Islet precursor cell (in vitro differentiated cells): ENCODE results near the gene ZC3H14.
A peak's percentile ranks its signal among the peaks of the same experiment; 100 is the strongest.

Source experiments
- DNase-seq: peaks from one replicate; pipeline ENCODE4 v3.0.0-alpha.2; 2018

Gene ZC3H14

GRCh38 chr14:88553886-88554456, 8.9 kb upstream of the ZC3H14 start:
- no peak for DNase-seq

GRCh38 chr14:88554457-88555286, 8.2 kb upstream of the ZC3H14 start, which contains the start of gene PTPN21:
Gene PTPN21, minus strand, starts transcription at chr14:88555007. Its CDS starts 4,590 bp downstream, at chr14:88550417.
- peak; percentile 88 for DNase-seq

GRCh38 chr14:88556581-88556980, 6.3 kb upstream of the ZC3H14 start:
- no peak for DNase-seq

DNA sequence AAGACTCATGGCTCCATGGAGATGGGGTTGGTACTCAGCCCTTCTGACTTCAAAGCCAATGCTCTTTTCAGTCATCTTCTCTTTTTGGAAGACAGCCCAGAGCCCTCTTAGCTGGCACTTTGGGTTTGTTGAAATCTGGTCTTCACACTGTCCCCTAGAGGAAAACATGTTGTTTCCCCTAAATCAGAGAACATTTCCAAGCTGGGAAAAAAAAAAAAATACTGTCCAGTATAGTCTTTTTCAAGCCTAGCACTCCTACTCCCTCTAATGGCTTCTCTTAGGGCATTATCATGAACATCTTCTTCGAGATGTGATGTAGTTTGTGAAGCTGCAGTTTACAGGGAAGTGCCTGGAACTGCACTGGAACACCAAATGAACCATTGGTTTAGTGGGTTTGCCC, 3.0 kb upstream of the ZC3H14 start:
- DNase-seq, result no peak

GRCh38 chr14:88562532-88562830, 356 bp upstream of the ZC3H14 start:
- DNase-seq, result no peak

GRCh38 chr14:88563845-88564244, 1.0 kb downstream of the ZC3H14 start:
- DNase-seq, result no peak

- no peak for DNase-seq
Observed at GRCh38 chr14:88565427-88565826, 2.6 kb downstream of the ZC3H14 start.

DNA sequence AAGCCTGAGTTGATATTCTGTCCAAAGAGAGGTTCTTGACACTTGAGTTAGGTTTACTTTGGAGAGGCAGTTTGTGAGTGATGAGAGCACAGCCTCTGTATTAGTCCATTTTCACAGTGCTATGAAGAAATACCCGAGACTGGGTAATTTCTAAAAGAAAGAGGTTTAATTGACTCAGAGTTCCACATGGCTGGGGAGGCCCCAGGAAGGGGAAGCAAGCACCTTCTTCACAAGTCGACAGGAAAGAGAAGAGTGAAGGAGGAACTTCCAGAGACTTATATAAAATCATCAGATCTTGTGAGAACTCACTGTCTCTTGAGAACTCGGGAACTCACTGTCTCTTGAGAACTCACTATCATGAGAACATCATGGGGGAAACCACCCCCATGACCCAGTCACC, 5.4 kb downstream of the ZC3H14 start:
- no peak for DNase-seq

DNA sequence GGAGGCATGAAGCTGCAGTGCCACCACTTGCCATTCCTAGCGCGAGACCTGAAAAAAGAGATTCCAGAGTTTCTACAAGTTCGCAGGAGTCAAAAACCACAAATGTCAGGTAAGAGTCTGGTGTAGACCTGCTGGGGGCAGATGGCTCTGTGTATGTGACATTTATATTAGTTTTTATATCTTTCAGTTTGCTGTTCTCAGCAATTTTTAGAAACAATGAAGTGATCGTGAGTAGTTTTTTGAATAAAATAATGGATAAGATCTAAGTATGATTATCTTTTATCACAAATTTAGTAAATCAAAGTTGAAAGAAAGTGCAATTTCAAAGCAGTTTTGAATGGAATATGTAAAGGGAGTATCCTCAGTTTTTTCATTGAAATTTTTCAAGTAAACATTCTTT, 9.3 kb downstream of the ZC3H14 start:
- DNase-seq, result no peak

DNA sequence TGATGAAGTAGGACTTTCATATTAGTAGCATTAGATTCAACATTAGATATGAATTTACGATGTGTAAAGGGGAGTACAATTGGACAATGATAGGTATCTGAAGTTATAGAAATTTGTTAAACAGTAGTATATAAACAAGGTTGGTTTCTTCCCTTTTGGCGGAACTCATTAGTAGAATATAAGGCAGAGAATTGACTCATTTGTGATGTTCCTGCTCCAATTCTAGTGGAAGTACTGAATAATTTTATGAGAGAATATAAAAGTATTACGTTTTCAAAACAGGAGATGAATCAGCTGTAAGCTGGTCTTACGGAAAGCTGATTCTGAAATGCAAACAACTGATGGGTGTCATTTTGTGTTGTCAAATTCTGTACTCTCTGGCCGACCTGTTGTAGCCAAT, 13.4 kb downstream of the ZC3H14 start:
- no peak for DNase-seq

DNA sequence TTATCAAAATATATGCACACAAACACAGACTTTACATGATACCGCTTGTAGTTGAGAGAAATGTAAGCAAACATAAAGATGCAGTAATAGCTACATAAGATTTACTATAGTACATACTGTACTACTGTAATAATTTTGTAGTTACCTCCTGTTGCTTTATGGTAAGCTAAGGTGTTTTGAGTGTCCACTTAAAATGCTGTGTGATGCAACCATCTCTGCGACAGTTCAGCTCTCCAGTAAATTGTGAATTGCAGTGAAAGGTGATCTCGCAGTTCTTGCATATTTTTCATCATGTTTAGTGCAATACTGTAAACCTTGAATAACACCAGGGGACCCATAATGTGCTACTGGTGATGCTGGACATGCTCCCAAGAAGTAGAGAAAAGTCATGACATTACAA, 21.6 kb downstream of the ZC3H14 start:
- no peak for DNase-seq

GRCh38 chr14:88588081-88588480, 25.2 kb downstream of the ZC3H14 start:
- DNase-seq, result no peak

DNA sequence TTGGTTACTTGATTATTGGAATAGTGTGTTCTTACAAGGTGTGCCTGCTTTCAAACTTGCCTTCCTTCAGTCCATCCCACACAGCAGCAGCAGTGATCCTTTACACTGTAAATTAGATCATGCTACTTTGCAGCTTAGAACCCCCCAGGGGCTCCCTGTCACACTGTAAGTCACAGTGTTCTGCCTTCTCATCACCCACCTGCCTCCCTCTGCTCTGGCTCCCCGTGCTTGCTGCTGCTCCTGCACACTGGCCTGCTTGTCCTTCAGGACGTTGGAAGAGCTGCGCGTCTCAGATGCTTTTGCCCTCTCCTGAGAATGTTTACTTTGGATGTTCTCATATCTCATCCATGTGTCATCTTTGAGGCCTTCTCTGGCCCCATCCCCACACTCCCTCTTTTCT, 27.3 kb downstream of the ZC3H14 start:
- DNase-seq, result no peak

GRCh38 chr14:88592031-88592430, 29.2 kb downstream of the ZC3H14 start:
- no peak for DNase-seq

DNA sequence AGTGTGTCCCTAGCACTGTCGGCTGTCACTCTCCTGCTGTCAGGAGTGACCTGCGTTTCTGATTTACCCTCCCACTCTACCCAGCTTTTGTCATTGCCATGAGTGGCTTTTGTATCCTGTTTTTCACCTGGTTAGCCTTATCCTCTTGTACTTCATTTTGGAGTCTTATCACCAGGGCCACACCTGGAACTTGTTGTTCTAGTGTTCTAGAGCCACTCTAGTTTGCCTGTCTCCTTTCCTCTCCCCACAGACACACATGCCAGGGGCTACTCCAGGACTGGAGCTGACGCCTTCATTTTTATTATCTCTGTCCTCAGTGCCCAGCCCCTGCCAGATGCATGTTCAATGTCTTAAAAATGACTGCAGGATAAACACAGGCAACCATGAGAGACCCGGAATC, 34.2 kb downstream of the ZC3H14 start:
- DNase-seq, result no peak

DNA sequence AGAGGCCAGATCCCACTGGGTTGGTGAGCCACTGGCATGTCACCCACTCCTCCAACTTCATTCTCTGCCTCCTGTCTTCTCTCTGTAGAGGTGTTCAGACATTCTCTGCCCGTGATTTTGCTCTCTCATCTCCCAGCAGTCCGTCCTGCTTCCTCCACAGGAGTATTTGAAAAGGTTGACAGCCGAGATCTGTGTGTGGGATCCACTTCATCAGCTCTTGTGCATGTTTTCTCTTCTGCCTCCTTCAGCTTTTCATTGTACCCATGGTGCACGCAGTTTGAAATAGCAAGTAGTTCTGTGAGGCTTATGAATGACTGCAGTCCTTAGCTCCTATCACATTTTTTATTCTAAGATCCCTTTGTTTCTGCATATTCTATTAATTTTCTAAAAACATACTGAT, 34.8 kb downstream of the ZC3H14 start:
- no peak for DNase-seq

DNA sequence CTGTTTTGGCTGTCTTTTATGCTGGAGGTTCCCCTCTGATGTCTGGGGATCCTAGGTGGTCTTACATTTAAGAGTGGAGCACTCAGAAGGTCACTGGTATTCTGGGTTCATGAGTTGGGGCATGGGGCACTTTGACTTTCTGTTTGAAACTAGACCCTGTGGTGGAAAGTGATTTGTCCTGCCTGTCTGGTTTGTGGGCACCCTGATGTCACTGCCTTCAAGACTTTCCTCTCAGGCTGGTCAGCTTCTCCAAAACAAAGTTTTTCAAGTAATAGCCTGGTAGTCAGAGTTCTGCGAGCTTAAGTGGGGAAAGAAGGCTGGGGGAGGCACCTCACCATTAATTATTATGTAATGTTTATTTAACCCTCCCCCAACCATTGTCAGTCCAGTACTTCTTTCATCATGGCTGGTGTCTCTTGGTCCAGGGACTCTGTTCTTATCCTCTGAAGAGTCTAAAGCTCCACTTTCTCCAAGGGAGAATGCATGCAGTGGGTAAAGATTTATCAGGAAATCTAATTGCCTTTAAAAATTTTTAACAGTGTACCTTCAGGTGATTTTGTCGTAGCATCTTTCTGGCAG, 35.3 kb downstream of the ZC3H14 start:
- no peak for DNase-seq

DNA sequence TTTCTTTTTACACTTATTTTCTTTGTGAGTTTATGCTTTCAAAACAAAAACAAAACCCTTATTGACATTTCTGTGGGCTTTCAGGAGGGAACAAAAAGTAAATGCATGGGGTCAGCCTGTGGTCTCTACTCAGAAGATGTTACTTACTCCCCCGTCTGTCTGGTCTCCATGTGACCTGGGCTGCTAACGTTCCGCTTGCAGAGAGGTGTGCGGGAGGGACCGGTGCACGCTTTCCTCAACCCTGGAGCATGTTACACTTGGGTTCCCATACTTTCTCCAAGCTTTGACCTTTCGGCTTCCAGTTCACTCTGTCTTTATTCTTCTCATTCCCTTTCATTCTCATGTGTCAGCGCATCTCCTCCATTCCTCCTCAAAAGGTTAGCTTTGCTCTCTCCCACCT, 36.5 kb downstream of the ZC3H14 start:
- no peak for DNase-seq

DNA sequence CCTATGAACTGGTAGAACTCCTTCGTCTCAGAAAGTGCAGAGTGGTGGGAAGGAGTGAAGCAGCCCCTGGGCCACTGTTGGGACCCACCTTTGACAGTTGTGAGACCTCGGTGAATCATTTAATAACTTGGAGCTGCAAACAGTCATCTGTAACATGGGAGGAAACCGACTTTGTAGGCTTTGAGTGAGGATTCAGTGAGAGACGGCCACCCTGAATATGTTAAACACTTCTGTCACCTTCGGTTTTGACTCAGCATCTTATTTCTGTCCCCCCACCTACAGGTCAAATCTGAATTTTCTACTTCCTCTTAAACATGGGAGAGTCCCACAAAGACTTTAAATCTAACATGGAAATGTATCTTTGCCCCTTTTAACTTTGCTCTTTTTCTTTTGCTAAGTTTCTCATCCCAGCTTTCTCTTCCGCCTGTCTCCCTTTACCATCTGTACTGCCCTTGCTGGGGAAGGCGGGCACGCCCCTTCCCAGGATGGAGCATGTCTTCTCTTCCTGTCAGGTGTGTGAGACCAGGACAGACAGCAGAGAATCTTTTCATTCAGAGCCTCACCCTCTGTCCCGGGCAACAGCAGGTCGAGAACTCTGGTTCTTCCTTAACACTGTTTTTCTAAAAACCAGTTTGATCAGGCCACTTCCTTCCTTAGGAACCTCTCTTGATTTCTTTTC, 37.1 kb downstream of the ZC3H14 start:
- DNase-seq, result no peak

DNA sequence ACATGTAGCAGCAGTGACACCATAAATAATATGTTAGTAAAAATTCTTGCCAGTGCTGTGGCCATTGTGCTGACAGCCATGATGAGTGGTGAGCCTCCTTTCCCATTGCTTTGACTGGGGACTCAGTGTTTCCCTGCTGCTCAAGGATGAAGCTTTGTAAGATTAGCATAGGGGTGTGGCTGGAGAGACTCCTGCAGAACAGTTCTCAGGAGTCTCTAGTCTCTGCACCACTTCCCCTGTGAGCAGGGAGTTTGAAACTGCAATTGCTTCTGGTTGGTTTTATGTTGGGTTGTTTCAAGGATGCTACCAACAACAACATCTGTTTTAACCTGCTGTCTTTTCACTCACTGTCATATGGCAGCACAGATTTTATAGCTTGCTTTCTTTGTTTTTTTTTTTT, 41.4 kb downstream of the ZC3H14 start:
- no peak for DNase-seq

DNA sequence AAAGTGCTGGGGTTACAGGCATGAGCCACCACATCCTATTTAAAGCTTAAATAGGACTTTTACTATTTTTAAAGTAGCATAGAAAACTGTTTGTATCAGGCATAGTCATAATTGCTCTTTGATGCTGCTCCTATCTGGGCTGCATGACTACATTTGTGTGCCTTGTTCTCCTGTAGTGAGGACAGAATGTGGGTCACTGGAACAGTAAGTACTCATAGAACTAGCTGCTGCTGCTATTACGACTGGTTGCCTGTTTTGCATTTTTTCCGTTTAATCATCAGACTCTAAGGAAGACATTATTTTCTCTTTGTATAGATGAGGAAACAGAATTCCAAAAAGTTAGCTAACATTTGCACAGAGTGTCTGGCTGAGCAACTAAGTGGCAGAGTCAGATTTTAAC, 42.8 kb downstream of the ZC3H14 start:
- DNase-seq, result no peak

DNA sequence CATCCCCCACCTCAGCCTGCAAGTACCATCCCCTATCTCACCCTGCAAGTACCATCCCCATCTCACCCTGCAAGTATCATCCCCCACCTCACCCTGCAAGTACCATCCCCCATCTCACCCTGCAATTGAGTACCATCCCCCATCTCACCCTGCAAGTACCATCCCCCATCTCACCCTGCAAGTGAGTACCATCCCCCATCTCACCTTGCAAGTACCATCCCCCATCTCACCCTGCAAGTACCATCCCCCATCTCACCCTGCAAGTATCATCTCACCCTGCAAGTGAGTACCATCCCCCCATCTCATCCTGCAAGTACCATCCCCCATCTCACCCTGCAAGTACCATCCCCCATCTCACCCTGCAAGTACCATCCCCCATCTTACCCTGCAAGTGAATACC, 45.0 kb downstream of the ZC3H14 start:
- DNase-seq, result no peak

DNA sequence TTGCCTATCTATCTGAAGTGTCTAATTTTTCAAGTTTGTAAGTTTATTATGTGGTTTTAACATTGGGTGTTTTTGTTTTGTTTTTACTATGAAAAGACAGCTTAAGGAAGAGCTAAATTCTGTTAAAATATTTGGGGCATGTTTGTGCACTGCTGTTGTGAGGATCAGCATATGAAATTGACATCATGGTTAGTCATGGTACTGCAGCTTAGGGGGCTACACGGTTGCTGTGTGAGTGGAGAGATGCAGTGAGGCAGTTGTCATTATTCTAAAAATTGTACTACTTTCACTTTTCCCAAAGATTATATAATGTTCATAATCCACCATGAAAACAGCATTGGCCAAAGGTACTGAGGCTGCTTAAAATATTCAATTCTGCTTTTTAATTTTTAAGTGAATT, 49.0 kb downstream of the ZC3H14 start:
- no peak for DNase-seq

- DNase-seq, result no peak
Observed at GRCh38 chr14:88612981-88613380, 50.1 kb downstream of the ZC3H14 start.
